Left colon (tissue), 2 donors: Measurements from ENCODE around the gene EYA2. TPM values are rescaled to one million over a fixed set of nuclear protein-coding genes. Genes with fewer than 3 reads are reported as not detected.
"Not testable (repeated sequence)": the region's sequence is repeated elsewhere in the genome, so short reads cannot be mapped to it uniquely, and the experiment has no call there.

Experiments
- ATAC-seq: fragments of 200-7000 bp; cut with Tn5 transposase; one replicate; pipeline ENCODE4 v1.9.1; 2020; ENCODE audit warnings: mild to moderate bottlenecking, moderate library complexity
- DNase-seq, 2 donors: peaks; one replicate each; pipeline ENCODE4 v3.0.0-alpha.2; 2020
- intact Hi-C, 2 donors: fragments of 100-400 bp; cut with DNase I in 1 of 2; cut with micrococcal nuclease in 1 of 2; formaldehyde crosslinking; loops; one replicate each; pipeline versions ENCODE4 v1.11.2 to v1.14.0; 2022; cut with DNase I, micrococcal nuclease
- long read RNA-seq: library from polyadenylated mRNA; unstranded; transcript quantifications from one replicate; pipeline ENCODE4 v2.0.0, GENCODE V29; 2021
- total RNA-seq, 2 donors: library from RNA; stranded (reverse); fragmentation: NEBNext Ultra II Directional; extraction: Animal tissue kit (Norgen Biotek cat#: 25700); gene quantifications; one replicate each; pipeline ENCODE4 v1.2.1, GENCODE V29; 2021
- donor health status: DM: no; HTN: no; CAD: no.
- donor health status: DM: yes; HTN: yes; CAD: no.

EYA2 gene
- total RNA-seq: 10 to 100 TPM; 12.2 to 21.0 TPM
- long read RNA-seq, partial matches to known transcripts: 3 of 11 reads
- long read RNA-seq, other reads (novel, unspliced or antisense): 7 of 11 reads

GRCh38 chr20:46894579-46894958 lies at the start of gene EYA2:
Gene EYA2, plus strand, starts transcription at chr20:46894843. Its CDS starts 95,168 bp downstream, at chr20:46990011.
- intact Hi-C loops: no loop called here
- peak; percentile 61 for ATAC-seq
- peak; percentile 27 to 36 for DNase-seq

- intact Hi-C loops: no loop called here
- ATAC-seq (no peak), DNase-seq (no peak)
These were observed 49.7 kb upstream of the EYA2 start for GRCh38 chr20:46844965-46845364.

DNA sequence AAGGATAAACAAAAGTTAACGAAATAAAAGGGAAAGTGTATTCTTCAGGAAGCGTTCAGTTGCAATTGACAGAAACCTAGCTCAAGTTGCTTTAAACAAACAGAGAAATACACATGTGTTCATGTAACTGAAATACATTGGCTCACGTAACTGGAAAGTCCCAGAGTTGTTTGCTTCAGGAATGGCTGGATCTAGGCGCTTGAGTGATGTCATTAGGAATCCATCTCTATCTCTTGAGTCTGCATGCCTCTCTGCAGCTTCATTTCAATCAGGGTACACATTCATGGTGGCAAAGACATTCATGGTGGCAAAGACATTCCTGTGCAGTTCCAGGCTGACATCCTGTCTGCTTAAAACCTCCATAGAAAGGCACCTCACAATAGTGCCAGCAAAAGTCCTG lies 45.4 kb upstream of the EYA2 start:
- intact Hi-C loops: no loop called here
- DNase-seq (no peak), ATAC-seq (no peak)

DNA sequence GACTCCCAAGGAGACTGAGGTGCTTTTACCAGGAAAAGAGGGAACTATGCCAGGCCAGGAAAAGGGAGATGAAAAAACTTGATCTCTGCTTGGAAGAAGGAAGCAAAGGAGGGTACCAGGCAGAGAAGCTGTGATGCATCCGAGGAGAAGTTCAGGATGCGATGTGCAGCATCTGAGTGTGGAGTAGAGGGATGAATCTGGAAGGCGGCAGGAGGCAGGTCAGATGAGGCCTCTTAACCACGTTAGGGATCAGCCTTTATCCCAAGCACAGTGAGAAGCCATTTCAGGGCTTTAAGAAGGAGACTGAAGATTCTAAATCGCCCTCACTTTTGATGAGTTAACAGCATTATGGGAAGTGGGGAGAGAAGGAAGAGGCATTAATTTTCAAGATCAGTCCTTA lies 44.9 kb upstream of the EYA2 start:
- ATAC-seq: no peak
- intact Hi-C loops: no loop called here

DNA sequence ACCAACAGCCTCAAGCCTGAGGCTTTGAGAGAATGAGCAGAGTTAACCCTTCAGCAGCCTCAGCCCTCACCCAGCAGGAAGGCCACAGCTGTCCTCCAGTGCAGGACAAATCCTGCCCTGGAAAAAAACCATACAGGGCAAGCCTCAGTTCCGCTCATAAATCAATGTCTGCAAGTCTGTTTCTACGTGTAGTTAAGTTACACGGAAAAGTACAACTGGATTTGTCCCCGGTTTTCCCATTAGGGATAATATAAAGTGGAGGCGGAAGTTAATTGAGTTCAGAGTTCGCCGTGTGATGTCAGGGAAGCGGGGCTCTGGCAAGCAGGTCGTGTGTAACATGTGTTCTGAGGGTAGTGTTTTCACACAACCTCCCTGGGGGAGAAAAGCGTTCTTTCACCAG lies 44.2 kb upstream of the EYA2 start:
- DNase-seq (peak; percentile 41 to 61), ATAC-seq (peak; percentile 92)
- intact Hi-C loops: no loop called here

More for the DNA sequence above, 44.9 kb upstream of the EYA2 start:
- DNase-seq: no peak

- ATAC-seq (peak; percentile 5), DNase-seq (no peak)
- intact Hi-C loops: no loop called here
These were observed 43.7 kb upstream of the EYA2 start for GRCh38 chr20:46850896-46851295.

GRCh38 chr20:46851746-46852145 lies 42.9 kb upstream of the EYA2 start:
- no peak for ATAC-seq
- no peak for DNase-seq
- intact Hi-C loops: no loop called here

- ATAC-seq (no peak), DNase-seq (no peak)
- intact Hi-C loops: no loop called here
These were observed 42.3 kb upstream of the EYA2 start for GRCh38 chr20:46852313-46852712.

DNA sequence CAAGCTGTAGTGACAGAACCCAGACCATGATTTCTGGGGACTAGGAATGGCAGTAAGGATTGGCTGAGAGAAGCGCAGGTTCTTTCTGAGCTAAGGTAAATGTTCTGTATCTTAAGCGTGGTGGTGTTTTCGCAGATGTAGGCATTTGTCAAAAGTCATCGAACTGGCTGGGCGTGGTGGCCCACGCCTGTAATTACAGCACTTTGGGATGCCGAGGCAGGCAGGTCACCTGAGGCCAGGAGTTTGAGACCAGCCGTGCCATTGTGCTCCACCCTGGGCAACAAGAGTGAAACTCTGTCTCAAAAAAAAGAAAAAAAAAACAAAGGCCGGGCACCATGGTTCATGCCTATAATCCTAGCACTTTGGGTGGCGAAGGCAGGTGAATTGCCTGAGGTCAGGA lies 40.7 kb upstream of the EYA2 start:
- ATAC-seq: peak; percentile 17
- peak in 1 of 2 donors; percentile 10 for DNase-seq
- intact Hi-C loops: no loop called here

GRCh38 chr20:46857061-46857831 lies 37.4 kb upstream of the EYA2 start:
- DNase-seq (no peak), ATAC-seq (peak; percentile 85)
- intact Hi-C loops: no loop called here

DNA sequence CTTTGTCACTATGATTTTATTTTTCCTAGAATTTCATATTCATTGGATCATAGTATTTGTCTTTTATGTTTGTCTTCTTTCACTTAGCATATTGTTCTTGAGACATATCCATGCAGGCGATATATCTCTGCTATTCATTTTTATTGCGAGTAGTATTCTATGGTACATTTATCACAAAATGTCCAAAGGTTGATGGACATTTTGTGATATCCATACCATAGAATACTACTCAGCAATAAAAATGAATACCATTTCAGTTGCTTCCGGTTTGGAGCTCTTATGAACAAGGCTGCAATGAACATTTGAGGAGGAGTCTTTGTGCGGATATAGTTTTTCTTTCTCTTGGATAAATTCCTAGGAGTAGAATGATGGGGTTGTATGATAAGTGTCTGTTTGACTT lies 28.8 kb upstream of the EYA2 start:
- intact Hi-C loops: no loop called here
- peak; percentile 91 for ATAC-seq
- DNase-seq: no peak

DNA sequence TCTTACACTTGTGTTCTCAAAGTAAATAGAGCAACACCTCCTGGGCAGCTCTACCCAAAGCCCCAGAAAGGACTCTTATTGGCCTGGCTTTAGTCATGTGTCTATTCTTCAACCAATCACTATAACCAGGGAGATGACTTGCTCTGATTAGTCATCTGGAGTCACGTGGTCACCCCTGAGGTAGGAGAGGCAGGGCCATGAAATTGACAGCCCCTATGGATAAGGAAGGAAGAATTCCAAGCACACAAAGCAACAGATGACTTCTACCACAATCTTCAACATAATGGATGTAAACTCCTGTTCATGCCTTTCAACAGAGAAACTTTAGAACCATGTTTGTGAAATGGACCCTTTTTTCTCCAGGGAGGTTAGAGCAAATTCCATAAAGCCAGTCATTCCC lies 24.6 kb upstream of the EYA2 start:
- intact Hi-C loops: no loop called here
- ATAC-seq: no peak
- DNase-seq: no peak

GRCh38 chr20:46872328-46873211 lies 22.1 kb upstream of the EYA2 start:
- no peak for DNase-seq
- intact Hi-C loops: no loop called here
- ATAC-seq: no peak

DNA sequence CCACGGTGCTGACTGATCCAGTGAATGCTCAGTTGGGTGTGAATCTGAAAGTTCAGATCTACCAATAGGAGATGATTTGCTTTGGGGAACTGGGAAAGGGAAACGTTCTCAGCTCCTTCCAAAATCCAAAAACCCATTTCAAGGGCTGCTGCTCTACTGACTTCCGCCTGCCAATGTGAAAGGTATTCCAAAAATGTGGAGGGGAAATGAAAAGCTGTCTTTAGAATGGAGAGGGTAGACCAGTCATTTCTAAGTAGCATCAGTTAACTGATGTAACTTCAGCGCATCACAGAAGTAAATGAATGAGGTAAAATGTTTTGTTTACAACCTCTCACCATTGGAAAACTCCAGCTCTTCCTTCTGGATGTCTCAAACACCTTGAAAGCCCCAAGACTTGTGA lies 19.6 kb upstream of the EYA2 start:
- intact Hi-C loops: no loop called here
- ATAC-seq: no peak
- no peak for DNase-seq

- no peak for DNase-seq
- no peak for ATAC-seq
- intact Hi-C loops: no loop called here
These were observed 15.3 kb upstream of the EYA2 start for GRCh38 chr20:46879386-46879785.

- DNase-seq, ATAC-seq, intact Hi-C loops: not testable (repeated sequence)
These were observed 14.7 kb upstream of the EYA2 start for GRCh38 chr20:46879963-46880362.

- DNase-seq (no peak), ATAC-seq (no peak)
- intact Hi-C loops: no loop called here
These were observed 10.8 kb upstream of the EYA2 start for GRCh38 chr20:46883892-46884291.

- DNase-seq (no peak), ATAC-seq (no peak)
- intact Hi-C loops: no loop called here
These were observed 4.0 kb upstream of the EYA2 start for GRCh38 chr20:46890682-46891081.

- DNase-seq: no peak
- intact Hi-C loops: no loop called here
- ATAC-seq: no peak
These were observed 1.6 kb upstream of the EYA2 start for GRCh38 chr20:46893051-46893450.
